Ramos (cell line): Measurements from ENCODE around the gene EIF2S3.
"Not testable (repeated sequence)": the region's sequence is repeated elsewhere in the genome, so short reads cannot be mapped to it uniquely, and the experiment has no call there.

ENCODE experiments used
- in situ Hi-C: fragments of 300-500 bp; cut with MboI; formaldehyde crosslinking; loops from one replicate; pipeline ENCODE4 v1.14.3; 2022; ENCODE audit warnings: low sequenced_read_pairs; ENCODE audit not compliant: unreplicated experiment

EIF2S3 gene

DNA sequence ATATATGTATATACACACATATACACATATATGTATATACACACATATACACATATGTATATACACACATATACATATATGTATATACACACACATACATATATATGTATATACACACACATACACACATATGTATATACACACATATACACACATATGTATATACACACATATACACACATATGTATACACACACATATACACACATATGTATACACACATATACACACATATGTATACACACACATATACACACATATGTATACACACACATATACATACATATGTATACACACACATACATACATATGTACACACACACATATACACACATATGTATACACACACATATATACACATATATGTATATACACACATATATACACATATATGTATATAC lies 8.7 kb upstream of the EIF2S3 start:
- in situ Hi-C loops, result not testable (repeated sequence)

DNA sequence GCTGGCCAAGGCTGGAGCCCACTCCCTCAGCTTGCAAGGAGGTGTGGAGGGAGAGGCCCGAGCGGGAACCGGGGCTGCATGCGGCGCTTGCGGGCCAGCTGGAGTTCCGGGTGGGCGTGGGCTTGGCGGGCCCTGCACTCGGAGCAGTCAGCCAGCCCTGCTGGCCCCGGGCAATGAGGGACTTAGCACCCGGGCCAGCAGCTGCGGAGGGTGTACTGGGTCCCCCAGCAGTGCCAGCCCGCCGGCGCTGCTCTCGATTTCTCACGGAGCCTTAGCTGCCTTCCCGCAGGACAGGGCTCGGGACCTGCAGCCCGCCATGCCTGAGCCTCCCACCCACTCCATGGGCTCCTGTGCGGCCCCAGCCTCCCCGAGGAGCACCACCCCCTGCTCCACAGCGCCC lies 5.1 kb upstream of the EIF2S3 start:
- in situ Hi-C loops, result not testable (repeated sequence)

DNA sequence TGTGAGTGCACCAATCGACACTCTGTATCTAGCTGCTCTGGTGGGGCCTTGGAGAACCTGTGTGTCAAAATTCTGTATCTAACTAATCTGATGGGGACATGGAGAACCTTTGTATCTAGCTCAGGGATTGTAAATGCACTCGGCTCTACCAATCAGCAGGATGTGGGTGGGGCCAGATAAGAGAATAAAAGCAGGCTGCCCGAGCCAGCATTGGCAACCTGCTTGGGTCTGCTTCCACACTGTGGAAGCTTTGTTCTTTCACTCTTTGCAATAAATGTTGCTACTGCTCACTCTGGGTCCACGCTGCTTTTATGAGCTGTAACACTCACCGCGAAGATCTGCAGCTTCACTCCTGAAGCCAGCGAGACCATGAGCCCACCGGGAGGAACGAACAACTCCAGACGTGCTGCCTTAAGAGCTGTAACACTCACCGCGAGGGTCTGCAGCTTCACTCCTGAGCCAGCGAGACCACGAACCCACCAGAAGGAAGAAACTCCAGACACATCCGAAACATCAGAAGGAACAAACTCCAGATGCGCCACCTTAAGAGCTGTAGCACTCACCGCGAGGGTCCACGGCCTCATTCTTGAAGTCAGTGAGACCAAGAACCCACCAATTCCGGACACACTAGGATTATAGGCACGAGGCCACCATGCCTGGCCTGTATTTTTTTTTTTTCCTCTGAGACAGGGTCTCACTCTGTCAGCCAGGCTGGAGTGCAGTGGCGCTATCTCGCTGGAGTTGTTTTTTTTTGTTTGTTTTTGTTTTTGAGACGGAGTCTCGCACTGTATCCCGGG lies 4.0 kb upstream of the EIF2S3 start:
- in situ Hi-C loops, result not testable (repeated sequence)

DNA sequence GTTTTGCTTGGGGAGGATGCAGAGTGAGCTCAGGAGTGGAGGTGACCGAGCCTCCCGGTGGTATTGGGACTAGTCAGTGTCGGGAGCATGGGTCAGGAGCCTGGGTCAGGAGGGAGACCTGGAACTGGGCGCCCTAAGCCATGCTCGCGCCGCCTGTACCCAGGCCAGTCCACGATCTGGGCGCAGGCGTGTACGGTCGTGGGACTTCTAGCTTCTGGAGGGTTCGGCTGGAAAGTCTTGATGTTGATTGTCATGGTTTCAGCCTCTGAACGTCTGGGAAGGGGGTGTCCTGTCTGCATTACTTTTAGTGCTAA lies 244 bp downstream of the EIF2S3 start:
- in situ Hi-C loops, result no loop called here

DNA sequence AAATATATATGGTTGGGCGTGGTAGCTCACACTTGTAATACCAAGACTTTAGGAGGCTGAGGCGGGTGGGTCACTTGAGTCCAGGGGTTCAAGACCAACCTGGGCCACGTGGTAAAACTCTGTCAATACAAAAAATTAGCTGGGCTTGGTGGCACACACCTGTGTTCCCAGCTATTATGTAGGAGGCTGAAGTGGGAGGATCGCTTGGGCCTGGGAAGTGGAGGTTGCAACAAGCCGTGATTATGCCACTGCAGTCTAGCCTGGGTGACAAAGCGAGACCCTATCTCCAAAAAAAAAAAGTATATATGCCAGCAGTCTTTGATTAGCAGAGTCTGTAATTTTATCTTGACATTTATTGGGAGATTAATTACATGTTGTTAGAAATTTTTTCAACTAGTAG lies 8.7 kb downstream of the EIF2S3 start:
- in situ Hi-C loops, result no loop called here

DNA sequence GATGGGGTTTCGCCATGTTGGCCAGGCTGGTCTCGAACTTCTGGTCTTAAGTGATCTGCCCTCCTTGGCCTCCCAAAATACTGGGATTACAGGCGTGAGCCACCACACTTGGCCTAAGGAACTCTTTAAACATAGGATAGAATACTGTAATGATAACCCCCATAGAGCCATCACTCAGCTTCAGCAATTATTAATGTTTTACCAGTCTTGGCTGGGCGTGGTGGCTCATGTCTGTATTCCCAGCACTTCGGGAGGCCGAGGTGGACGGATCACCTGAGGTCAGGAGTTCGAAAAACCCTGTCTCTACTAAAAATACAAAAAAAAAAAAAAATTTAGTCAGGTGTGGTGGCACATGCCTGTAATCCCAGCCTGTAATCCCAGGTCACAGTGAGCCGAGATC lies 15.1 kb downstream of the EIF2S3 start:
- in situ Hi-C loops, result no loop called here

DNA sequence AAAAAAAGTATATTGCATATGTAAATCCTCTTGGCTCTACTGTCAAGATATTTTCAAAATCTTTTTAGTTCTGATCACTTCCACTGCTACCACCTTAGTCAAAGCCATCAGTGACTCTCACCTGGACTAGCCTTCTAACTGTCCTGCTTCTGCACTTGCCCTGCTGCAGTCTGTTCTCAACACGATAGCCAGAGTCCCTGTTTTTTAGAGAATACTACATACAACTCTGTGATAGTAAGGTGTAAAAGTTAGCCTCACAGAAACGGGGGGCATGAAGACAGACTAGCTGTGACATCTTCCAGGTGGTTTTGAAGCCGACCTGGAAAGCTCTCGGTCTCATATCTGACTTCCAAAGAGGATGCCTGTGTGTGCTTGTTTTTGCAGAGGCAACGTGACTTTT lies 24.7 kb downstream of the EIF2S3 start:
- in situ Hi-C loops, result no loop called here

DNA sequence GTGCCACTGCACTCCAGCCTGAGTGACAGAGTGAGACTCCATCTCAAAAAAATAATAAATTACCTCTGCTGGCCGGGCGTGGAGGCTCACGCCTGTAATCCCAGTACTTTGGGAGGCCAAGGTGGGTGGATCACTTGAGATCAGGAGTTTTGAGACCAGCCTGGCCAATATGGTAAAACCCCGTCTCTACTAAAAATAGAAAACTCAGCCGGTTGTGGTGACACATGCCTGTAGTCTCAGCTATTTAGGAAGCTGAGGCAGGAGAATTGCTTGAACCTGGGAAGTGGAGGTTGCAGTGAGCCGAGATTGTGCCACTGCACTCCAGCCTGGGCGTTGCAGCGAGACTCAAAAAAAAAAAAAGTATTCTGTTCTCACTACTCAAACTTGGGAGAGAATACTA lies 25.5 kb downstream of the EIF2S3 start:
- in situ Hi-C loops, result loop anchor here (10.0 kb wide), 1 partner anchor 155 kb away; no protein-coding TSS in a partner anchor

DNA sequence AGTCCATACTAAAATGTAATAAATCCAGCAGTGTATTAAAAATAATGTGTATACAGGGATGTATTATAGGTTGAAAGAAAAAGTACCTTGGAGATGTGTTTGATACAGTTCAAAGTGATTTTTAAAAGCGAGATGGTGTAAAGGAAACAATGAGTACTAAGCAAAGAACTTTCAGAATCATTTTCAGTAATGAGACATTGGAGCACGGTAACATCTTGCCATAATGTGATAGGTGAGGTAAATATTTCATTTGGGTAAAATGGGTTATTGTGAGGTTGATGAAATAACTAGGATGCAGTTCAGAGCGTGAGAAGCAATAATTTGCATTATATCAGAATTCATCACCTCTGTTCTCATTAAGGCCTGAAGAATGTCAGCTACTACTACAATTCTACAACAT lies 25.9 kb downstream of the EIF2S3 start:
- in situ Hi-C loops, result loop anchor here (10.0 kb wide), 1 partner anchor 154 kb away; no protein-coding TSS in a partner anchor

DNA sequence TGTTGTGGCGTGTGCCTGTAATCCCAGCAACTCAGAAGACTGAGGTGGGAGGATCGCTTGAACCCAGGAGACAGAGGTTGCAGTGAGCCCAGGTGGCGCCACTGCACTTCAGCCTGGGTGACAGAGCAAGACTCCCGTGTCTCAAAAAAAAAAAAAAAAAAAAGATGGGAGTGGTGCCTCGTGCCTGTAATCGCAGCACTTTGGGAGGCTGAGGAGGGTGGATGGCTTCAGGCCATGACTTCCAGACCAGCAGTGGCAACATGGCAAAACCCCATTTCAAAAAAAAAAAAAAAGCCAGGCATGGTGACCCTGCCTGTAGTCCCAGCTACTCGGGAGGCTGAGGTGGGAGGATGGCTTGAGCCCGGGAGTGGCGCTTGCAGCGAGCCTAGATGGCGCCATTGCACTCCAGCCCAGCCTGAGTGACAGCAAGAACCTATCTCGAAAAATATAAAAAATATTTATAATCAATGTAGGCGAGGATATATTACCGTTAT lies 27.0 kb downstream of the EIF2S3 start:
- in situ Hi-C loops, result loop anchor here (10.0 kb wide), 1 partner anchor 153 kb away; no protein-coding TSS in a partner anchor

DNA sequence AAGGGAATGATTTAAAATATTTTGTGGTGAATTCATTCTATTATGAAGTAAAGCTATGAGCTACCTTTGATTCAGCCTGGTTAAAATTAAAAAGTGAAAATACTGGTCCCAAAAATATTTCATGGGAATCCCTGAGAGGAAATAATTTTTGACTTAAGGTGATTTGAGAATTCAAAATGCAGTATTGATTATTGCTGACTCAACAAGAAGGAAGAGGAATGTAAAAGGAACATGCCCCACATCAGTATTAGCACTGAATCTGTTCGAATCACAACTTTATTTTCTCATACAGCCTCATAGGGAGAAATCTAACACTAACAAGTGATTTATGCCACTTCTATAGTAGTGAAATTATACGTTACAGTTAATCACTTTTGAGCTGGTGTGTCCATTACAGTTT lies 27.7 kb downstream of the EIF2S3 start:
- in situ Hi-C loops, result loop anchor here (10.0 kb wide), 1 partner anchor 152 kb away; no protein-coding TSS in a partner anchor

DNA sequence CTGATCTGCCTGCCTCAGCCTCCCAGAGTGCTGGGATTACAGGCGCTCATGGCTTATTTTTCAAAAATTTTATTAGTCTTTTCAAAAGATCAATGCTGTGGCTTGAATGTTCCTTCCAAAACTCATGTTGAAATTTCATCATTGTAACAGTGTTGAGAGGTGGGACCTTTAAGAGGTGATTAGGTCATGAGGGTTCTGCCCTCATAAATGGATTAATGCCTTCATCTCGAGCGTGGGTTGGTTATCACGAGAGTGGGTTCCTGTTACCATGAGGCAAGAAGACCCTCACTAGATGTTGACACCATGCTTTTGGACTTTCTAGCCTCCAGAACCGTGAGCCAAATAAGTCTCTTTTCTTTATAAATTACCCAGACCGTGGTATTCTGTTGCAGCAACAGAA lies 30.3 kb downstream of the EIF2S3 start:
- in situ Hi-C loops, result loop anchor here (10.0 kb wide), 1 partner anchor 150 kb away; no protein-coding TSS in a partner anchor

DNA sequence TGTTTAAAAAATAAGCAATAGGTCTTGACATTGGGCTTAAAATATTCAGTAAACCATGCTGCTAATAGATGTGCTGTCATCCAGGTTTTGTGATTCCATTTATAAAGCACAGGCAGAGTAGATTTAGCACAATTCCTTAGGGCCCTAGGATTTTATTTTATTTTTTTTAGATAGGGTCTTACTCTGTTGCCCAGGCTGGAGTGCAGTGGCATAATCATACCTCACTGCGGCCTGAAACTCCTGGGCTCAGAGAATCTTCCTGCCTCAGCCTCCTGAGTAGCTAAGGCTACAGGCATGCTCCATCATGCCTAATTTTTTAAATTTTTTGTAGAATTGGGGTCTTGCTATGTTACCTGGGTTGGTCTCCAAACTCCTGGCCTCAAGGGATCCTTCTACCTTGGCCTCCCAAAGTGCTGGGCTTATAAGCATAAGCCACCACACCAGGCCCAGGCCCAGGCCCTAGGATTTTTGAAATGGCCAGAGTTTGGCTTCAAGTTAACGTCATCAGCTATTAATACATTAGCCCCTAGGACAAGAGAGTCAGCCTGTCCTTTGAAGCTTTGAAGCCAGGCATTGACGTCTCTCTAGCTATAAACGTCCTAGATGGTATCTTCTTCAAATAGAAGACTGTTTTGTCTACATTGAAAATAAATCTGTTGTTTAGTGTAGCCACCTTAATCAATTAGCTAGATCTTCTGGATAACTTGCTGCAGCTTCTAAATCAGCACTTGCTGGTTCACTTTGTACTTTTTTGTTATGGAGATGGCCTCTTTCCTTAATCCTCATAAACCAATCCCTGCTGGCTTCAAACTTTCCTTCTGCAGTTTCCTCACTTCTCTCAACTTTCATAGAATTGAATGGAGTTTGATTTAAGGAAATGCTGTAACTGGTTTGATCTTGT lies 35.8 kb downstream of the EIF2S3 start:
- in situ Hi-C loops, result no loop called here

DNA sequence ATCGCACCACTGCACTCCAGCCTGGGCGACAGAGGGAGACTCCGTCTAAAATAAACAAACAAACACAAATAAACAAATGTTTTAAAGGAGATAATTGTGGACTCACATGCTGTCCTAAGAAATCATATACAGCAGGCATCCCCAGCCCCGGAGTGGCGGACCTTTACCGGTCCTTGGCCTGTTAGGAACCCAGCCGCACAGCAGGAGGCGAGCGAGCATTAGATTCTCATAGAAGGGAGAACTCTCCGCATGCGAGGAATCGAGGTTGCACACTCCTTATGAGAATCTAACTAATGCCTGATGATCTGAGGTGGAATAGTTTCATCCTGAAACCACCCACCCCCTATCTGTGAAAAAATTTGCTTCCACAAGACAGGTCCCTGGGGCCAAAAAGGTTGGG lies 39.0 kb downstream of the EIF2S3 start:
- in situ Hi-C loops, result no loop called here

DNA sequence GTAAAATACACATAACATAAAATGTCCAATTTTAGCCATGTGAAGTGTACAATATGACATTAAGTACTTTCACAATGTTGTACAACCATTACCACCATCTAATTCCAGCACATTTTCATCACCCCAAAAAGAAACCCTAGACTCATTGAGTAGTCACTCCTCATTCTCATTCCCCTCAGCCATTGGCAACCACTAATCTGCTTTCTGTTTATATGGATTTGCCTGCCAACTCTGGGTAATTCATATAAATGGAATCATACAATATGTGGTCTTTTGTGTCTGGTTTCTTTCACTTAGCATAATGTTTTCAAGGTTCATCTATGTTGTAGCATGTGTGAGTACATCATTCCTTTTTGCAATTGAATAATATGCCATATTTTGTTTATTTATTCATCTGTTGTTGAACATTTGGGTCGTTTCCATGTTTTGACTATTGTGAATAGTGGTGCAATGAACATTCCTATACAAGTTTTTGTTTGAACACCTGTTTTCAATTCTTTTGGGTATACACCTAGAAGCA lies 43.0 kb downstream of the EIF2S3 start:
- in situ Hi-C loops, result no loop called here

DNA sequence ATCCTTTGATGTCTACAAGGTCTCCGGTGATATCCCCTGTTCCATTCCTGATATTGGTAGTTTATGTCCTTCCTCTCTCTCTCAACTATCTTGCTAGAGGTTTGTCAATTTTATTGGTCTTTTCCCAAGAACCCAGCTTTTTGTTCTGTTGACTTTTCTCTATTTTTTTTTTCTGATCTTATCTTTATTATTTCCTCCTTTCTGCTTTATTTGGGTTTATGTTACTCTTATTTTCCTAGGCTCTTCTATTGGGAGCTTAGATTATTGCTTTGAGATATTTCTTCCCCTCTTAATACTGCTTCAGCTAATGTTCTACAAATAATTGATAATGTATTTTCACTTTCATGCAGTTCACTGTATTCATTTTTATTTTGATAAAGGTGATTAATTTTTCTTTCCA lies 44.2 kb downstream of the EIF2S3 start:
- in situ Hi-C loops, result no loop called here

DNA sequence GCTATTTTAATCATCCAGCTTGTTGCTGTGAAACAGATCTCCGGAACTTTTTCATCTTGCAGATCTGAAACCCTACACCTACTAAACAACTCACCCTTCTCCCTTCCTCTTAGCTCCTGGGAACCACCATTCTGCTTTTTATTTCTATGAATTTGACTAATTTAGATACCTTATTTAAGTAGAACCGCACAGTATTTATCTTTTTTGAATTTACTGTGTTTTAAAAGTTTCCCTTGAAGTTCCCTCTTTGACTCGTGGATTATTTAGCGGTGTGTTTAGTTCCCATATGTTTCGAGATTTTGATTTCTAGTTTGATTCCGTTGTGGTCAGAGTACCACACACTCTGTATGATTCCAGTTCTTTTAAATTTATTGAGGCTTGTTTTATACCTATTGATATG lies 44.6 kb downstream of the EIF2S3 start:
- in situ Hi-C loops, result no loop called here

DNA sequence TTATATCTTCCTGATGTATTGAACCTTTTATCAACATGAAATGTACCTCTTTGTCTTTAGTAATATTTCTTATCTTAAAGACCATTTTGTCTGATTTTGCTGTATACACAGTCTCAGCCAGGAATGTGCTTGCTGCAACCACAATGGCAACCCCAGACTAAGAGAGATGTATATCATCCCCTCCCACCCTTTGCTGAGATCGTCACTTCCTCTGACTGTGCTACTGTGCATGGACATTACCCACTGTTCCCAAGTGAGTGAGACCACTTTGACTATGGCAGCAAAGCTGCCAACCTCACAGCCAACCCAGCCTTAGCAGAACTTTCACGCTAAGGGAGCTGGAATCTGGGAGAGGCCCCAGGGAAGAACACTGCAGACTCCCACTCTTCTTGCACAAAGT lies 46.0 kb downstream of the EIF2S3 start:
- in situ Hi-C loops, result no loop called here

DNA sequence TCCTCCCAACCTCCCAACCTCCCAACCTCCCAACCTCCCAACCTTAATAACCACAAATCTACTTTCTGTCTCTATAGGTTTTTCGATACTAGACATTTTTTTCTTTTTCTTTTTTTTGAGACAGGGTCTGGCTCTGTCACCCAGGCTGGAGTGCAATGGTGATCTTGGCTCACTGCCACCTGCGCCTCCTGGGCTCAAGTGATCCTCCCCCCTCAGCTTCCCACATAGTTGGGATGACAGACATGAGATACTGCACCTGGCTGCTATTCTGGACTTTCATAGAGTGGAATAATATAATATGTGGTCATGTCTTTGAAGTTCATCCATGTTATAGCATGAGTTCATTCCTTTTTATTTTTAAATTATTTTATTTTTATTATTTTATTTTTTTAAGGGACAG lies 55.3 kb downstream of the EIF2S3 start:
- in situ Hi-C loops, result no loop called here

DNA sequence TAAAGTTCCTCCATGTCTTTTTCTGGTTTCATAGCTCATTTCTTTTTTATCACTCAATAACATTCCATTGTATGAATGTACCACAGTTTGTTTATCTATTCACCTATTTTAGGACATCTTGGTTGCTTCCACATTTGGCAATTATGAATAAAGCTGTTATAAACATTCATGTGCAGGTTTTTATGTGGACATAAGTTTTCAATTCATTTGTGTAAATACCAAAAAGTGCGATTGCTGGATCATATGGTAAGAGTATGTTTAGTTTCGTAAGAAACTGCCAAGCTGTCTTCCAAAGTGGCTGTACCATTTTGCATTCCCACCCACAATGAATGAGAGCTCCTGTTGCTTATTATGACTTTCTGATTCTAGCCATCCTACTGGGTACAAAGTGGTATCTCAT lies 58.4 kb downstream of the EIF2S3 start:
- in situ Hi-C loops, result no loop called here

DNA sequence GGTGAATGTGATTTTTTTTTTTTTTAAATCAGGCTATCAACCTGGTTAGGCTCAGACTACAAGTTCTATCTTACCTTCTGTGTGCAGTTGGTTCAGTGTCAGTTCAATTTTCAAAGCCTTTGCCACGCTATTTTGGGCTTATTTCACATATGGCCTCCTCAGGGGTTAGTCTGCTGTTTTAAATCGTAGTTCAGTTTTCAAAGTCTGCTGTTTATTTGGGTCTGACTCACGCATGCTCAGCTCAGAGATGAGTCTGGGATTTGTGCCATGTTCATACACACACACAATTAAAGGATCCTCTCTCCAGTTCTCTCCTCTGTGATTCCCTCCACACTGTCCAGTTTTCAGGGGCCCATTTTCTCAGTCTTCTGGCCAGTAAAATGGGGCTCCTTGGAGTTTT lies 62.5 kb downstream of the EIF2S3 start:
- in situ Hi-C loops, result no loop called here
